ENCODE measurements around the gene ZNF70.

DNA sequence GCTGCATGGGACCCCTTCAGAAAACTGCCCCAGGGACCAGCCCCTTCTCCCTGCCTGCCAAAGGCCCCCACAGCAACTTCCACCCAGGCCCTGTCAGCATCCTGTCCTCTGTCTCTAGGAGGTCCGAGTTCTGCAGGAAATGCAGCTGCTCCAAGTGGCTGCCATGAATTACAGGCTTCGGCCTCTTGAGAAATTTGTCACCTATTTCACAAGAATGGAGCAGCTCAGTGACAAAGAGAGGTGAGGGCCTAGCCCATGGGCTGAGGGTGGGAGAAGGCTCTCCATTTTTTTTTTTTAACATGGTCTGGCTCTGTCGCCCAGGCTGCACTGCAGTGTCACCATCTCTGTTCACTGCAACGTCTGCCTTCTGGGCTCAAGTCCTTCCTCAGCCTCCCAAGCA lies 52.8 kb downstream of the ZNF70 start:
- TF ChIP-seq, protein P1, sequence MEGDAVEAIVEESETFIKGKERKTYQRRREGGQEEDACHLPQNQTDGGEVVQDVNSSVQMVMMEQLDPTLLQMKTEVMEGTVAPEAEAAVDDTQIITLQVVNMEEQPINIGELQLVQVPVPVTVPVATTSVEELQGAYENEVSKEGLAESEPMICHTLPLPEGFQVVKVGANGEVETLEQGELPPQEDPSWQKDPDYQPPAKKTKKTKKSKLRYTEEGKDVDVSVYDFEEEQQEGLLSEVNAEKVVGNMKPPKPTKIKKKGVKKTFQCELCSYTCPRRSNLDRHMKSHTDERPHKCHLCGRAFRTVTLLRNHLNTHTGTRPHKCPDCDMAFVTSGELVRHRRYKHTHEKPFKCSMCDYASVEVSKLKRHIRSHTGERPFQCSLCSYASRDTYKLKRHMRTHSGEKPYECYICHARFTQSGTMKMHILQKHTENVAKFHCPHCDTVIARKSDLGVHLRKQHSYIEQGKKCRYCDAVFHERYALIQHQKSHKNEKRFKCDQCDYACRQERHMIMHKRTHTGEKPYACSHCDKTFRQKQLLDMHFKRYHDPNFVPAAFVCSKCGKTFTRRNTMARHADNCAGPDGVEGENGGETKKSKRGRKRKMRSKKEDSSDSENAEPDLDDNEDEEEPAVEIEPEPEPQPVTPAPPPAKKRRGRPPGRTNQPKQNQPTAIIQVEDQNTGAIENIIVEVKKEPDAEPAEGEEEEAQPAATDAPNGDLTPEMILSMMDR (conservative IDR thresholded peaks at IDR 0.05; ENCODE audit: low read depth, low read length) = no peak
- TF ChIP-seq EZH2 (IDR thresholded peaks at IDR 0.05; ENCODE audit: borderline replicate concordance, low read depth, low read length, poor library complexity, severe bottlenecking) = no peak

Data from A673 (cell line).